Stimulated activated CD4-positive, alpha-beta T cell treated with anti-CD3 and anti-CD28 coated beads, Interleukin-4, amount 100 ng/mL, for 4 hours (primary cell): Measurements from ENCODE around the gene OR5I1.
"Not testable (repeated sequence)": the region's sequence is repeated elsewhere in the genome, so short reads cannot be mapped to it uniquely, and the experiment has no call there.

ENCODE experiments used
- DNase-seq, 2 experiments: peaks; one replicate each; pipeline ENCODE4 v3.0.0-alpha.2; 2020

The OR5I1 gene

GRCh38 chr11:55936300-55936699 is at the start of gene OR5I1:
Gene OR5I1, minus strand, starts transcription at chr11:55936400. Its CDS starts 0 bp downstream, at chr11:55936400.
- DNase-seq = no peak

- DNase-seq = no peak
Measured at GRCh38 chr11:55970935-55971334, 34.7 kb upstream of the OR5I1 start.

- no peak for DNase-seq
Measured at GRCh38 chr11:55969845-55970244, 33.6 kb upstream of the OR5I1 start, which contains the start of gene OR10AG1. Gene OR10AG1, minus strand, starts transcription at chr11:55969945. Its CDS starts 38 bp downstream, at chr11:55969907.

- no peak for DNase-seq
Measured at GRCh38 chr11:55967914-55968313, 31.7 kb upstream of the OR5I1 start.

- no peak for DNase-seq
Measured at GRCh38 chr11:55966391-55966790, 30.2 kb upstream of the OR5I1 start.

- no peak for DNase-seq
Measured at GRCh38 chr11:55956521-55956920, 20.3 kb upstream of the OR5I1 start.

GRCh38 chr11:55949330-55949729 is 13.1 kb upstream of the OR5I1 start:
- DNase-seq = no peak

GRCh38 chr11:55942785-55943392 is 6.7 kb upstream of the OR5I1 start:
- no peak for DNase-seq

GRCh38 chr11:55920537-55920936 is 15.7 kb downstream of the OR5I1 start:
- no peak for DNase-seq

GRCh38 chr11:55914482-55914881 is 21.7 kb downstream of the OR5I1 start, which contains the start of gene OR5W2:
Gene OR5W2, minus strand, starts transcription at chr11:55914582. Its CDS starts 0 bp downstream, at chr11:55914582.
- no peak for DNase-seq

- no peak for DNase-seq
Measured at GRCh38 chr11:55902308-55902707, 33.9 kb downstream of the OR5I1 start.

GRCh38 chr11:55895216-55895615 is 41.0 kb downstream of the OR5I1 start:
- DNase-seq = no peak

- DNase-seq = not testable (repeated sequence)
Measured at GRCh38 chr11:55885481-55885880, 50.7 kb downstream of the OR5I1 start.
